GM21360 (cell line): ENCODE measurements around the gene VAT1L.

Experiments used
- ATAC-seq: cut with Tn5 transposase; IDR thresholded peaks from one replicate; pipeline ENCODE4 v1.9.1; 2021; ENCODE audit warnings: mild to moderate bottlenecking, moderate library complexity; ENCODE audit not compliant: unreplicated experiment

The VAT1L gene

GRCh38 chr16:77905374-77905920 lies 117.1 kb downstream of the VAT1L start:
- no peak for ATAC-seq

DNA sequence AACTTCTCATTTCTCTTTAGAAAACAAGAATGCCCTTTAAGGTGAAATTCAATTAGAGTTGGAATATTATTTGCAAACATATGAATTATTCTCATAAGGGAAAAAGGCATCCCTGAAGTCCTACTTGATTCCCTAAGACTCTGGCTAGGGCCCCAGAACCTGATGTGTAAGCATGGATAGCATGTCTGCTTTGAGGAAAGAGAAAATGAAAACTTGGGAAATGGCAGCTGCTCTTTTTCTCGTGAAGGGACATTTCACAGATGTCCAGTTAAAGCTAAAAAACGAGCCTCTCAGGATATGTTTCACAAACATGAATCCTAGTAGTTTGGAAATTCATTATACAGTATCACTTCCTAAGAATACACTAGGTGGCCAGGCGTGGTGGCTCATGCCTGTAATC lies 121.7 kb downstream of the VAT1L start:
- ATAC-seq, result no peak

- ATAC-seq, result no peak
Observed at GRCh38 chr16:77912617-77913016, 124.3 kb downstream of the VAT1L start.

DNA sequence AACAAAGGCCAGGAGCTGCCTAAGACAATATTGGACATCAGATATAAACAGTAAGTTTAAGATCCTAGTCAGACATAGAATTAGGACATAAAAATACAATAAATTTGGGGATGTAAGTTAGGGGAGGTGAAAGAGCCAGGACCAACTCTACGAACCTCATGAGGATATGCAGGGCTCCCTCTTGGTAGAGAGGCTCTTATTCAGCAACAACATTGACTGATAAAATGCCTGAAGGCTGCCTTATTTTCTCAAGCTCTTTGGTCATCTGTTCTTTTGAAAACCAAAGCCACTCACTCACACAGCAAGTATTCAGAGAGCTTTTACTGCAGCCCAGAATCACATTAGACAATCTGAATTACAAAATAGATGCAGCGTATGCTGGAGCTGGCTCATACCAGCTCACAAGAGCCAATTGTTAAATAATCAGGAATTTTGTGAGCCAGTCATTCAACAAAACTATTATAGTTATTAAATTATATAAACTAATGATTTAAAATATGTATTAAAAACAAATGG lies 125.4 kb downstream of the VAT1L start:
- ATAC-seq, result no peak

- ATAC-seq, result no peak
Observed at GRCh38 chr16:77916111-77916510, 127.7 kb downstream of the VAT1L start.

GRCh38 chr16:77917971-77918370 lies 129.6 kb downstream of the VAT1L start:
- ATAC-seq, result no peak

- no peak for ATAC-seq
Observed at GRCh38 chr16:77918809-77919707, 130.7 kb downstream of the VAT1L start.

GRCh38 chr16:77919761-77920415 lies 131.5 kb downstream of the VAT1L start:
- ATAC-seq, result no peak

DNA sequence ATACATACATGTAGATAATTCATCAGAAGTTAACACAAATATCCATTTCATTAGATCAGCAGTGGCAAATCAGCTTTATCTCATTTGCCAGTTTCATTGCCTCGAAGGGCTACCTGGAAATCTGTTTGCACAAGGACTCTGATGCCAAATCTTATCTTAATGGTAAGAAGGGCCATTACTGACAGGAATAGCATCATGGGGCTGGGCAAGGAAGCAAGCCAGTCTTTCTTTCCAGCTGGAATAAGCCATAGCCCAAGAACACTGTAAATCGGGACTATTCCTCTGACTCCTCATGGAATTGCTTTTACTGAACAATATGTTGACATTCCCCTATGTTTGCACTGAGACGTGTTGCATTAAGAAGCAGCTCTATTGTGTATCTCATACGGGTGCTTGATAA lies 132.6 kb downstream of the VAT1L start:
- no peak for ATAC-seq

DNA sequence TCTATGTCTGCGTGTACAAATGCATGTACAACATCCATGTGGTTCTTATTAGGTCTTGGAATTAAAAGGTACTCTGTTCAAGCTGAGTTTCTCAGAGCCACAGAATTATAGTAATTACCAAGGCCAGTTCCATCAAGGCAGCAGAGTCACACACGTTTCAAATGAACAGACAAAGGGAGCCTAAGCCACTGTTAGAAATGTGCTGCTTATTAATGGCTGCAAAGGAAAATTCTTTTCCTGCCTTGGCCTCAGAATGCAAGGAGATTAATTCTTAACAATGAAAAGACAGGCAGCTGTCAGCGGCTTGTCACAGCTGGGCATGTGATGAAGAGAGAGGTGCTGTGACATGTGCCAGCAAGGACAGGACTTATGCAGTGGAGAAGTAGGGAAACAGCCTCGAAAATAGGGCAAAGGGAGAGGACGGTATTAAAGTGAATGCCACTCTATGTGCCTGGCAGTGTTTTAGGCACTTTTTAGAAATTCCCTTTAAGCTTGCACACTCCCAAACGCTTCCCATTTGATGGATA lies 133.9 kb downstream of the VAT1L start:
- no peak for ATAC-seq

GRCh38 chr16:77925531-77925930 lies 137.2 kb downstream of the VAT1L start:
- ATAC-seq, result no peak

DNA sequence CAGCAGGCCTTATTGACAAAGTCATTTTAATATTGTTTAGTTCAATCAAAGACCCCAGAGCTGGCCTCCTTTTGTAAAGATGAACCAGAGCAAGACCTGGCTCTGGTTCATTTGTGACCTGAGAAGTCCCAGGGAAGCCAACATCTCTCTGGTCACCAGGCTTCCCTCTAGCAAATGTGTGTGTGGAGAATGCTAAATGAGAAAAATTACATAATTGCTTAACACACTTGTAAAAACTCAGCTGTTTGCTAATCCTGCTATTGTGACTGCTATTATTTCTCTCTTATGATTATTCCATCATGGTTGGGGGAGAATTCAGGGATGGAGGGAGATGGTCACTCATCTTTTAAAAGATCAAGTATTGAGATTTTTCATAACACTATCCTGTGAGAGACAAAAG lies 139.7 kb downstream of the VAT1L start:
- ATAC-seq, result no peak

DNA sequence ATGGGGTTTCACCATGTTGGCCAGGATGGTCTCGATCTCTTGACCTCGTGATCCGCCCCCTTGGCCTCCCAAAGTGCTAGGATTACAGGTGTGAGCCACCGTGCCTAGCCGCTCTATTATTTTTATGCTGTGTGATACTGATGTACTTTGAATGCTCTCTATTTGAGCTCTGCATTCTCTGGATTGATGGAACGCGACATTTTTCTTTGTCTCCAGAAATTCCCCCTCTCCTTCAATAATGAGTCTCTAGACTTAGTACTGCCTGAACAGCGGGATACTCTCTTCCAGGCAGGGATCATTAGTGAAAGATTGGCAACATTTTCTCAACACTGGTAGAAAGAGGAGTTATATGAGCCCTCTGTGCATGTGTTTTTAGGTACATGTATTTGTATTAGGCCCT lies 140.6 kb downstream of the VAT1L start:
- ATAC-seq, result no peak

DNA sequence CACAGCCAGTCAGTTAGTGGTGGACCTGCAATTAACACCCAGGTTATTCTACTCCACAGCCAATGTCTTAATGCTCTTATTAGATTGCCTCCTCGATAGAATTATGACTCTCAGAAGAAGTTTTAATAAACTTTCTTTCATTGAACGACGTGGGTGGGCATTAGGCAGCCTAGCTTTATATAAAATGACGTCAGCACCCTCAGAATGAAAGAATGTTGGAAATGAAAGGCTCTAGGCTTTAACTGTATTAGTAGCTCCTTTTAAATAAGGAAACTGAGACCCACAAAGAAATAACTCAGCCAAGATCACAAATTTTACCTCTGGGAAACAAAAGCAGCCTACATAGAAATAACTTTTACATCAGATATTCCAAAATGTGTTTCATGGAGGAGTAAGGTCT lies 142.7 kb downstream of the VAT1L start:
- no peak for ATAC-seq

- no peak for ATAC-seq
Observed at GRCh38 chr16:77937473-77938149, 149.2 kb downstream of the VAT1L start.

- ATAC-seq, result no peak
Observed at GRCh38 chr16:77938913-77939312, 150.5 kb downstream of the VAT1L start.

DNA sequence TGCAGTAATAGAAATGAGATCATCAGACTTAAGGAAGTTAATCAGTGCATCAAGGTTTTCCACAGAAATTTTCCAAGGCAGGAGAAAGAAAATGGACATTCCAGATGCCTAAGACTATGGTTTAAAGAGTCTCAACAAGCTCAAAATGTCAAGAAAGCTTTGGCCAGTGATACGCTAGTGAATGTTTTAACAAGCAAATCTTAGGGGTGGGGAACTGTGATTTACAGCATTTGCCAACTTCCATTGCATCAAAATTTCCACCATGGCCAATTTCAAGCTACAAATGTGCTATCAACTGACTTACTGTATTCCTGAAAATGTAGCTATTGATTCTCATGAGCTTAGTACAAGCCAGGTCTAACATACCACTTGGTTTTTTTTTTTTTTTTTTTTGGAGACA lies 151.6 kb downstream of the VAT1L start:
- no peak for ATAC-seq

GRCh38 chr16:77943801-77944200 lies 155.4 kb downstream of the VAT1L start:
- ATAC-seq, result no peak

GRCh38 chr16:77944631-77945030 lies 156.3 kb downstream of the VAT1L start:
- ATAC-seq, result no peak

GRCh38 chr16:77945126-77945525 lies 156.8 kb downstream of the VAT1L start:
- no peak for ATAC-seq

GRCh38 chr16:77946823-77947222 lies 158.5 kb downstream of the VAT1L start:
- ATAC-seq, result no peak
